Skeletal muscle cell (primary cell): ENCODE results near the gene GCH1.
"Not testable (repeated sequence)": the region's sequence is repeated elsewhere in the genome, so short reads cannot be mapped to it uniquely, and the experiment has no call there.

Experiments
- DNase-seq: peaks from one replicate; pipeline ENCODE4 v3.0.0-alpha.2; 2010; ENCODE audit warnings: low read depth
- H3K4me3 ChIP-seq: 2 replicates; pipeline ENCODE4 v1.5.1; 2011; ENCODE audit warnings: low read depth, mild to moderate bottlenecking, control low read depth, low read length, moderate library complexity

The GCH1 gene

DNA sequence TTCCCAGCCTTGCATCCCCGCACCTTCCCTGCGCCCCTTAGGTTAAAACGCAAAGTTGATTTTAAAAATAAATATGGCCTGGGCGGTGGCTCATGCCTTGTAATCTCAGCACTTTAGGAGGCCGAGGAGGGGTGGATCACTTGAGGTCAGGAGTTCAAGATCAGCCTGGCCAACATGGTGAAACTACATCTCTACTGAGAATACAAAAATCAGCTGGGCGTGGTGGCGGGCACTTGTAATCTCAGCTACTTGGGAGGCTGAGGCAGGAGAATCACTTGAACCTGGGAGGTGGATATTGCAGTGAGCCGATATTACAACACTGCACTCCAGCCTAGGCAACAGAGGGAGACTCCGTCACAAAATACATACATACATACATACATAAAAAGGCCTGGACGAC lies 96.0 kb downstream of the GCH1 start:
- DNase-seq, result no peak
- H3K4me3 ChIP-seq, result no peak overlapping the region

GRCh38 chr14:54805445-54806322 lies 96.9 kb downstream of the GCH1 start:
- H3K4me3 ChIP-seq, result peak overlapping the region; percentile 8

DNA sequence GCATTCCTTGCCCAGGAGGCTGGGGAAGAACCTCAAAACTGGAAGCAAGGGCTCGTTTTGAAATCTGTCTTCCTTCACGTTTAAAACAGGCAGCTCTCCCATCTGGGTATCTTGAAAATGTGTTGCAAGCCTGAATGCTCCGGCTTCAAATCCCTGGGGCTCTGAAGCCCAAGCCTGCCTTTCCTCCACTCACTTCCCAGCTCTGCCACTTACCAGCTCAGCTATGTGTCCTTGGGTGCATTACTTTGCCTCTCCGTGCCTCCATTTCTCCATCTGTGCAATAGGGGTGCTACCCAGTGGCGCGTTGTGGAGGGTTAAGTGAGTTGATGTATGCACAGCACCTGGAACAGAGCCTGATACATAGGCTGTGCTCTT lies 97.6 kb downstream of the GCH1 start:
- H3K4me3 ChIP-seq, result no peak overlapping the region
- no peak for DNase-seq

More at GRCh38 chr14:54805445-54806322, 96.9 kb downstream of the GCH1 start:
- DNase-seq, result peak; percentile 30

DNA sequence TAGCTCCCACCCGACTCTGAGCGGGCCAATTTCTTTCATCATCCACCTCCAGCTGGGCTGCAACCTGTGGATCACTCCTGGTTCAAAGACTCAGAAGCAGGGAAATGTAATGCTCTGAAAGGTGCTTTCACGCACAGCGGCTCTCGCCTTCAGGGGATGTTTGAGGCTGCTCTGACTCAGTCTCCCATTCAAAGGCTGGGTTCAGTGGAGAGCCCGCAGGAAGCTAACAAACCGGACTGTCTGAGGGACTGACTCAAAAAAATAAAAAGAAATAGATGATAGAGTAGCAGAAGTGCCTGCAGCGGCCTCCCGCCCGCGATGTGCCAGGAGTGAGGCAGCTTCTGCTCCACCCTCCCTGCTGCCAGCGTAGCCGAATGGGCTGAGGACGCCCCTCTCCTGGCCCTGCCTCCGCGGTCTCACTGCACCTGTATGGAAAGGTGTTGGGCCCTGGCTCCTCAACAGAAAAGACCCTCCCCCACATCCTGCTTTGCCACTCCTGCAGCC lies 98.0 kb downstream of the GCH1 start:
- no peak overlapping the region for H3K4me3 ChIP-seq
- DNase-seq, result no peak

GRCh38 chr14:54803926-54804537 lies 98.6 kb downstream of the GCH1 start:
- no peak overlapping the region for H3K4me3 ChIP-seq
- no peak for DNase-seq

- no peak overlapping the region for H3K4me3 ChIP-seq
- DNase-seq, result no peak
Measured at GRCh38 chr14:54803396-54803795, 99.2 kb downstream of the GCH1 start.

GRCh38 chr14:54801482-54801881 lies 101.1 kb downstream of the GCH1 start:
- not testable (repeated sequence) for H3K4me3 ChIP-seq, DNase-seq

GRCh38 chr14:54798465-54799124 lies 104.0 kb downstream of the GCH1 start:
- no peak for DNase-seq

GRCh38 chr14:54797986-54798385 lies 104.6 kb downstream of the GCH1 start:
- DNase-seq, result no peak
- H3K4me3 ChIP-seq, result no peak overlapping the region

More at GRCh38 chr14:54798465-54799124, 104.0 kb downstream of the GCH1 start:
- no peak overlapping the region for H3K4me3 ChIP-seq

DNA sequence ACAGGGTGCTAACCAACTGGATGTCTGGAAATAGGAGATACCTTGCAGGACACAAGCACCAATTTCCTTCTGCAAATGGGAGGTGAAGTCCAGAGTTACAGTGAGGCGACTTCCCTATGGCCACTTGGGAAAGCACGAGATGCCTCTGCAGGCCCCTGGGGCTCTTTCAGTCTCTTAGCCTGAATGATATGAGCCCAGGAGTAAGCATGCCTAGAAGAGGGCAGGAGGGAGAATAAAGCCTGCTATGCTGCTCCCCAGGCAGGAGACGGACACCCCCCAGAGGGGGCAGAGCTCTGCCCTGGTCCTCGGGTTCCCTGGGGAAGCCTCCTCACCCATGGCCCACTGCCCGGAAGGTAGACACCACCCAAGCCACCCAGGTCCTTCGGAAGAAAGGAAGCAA lies 105.1 kb downstream of the GCH1 start:
- no peak for DNase-seq
- H3K4me3 ChIP-seq, result no peak overlapping the region

DNA sequence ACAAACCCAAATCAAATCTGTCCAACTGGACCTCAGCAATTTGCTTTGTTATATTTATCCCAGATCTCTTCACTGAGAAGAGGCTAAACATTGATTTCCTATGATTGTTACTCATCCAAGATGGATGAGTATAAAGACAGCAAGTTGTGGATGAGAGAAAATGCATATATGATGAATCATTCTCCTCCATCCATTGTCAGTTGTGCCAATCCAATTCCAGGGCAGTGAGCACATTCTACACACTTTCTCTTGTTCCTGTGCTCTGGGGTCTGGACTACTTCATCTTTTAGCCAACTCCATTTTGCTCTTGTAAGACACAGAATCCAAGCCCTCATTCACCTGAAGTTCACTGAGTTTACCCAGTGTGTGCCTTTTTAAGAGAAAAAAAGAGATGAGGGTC lies 105.7 kb downstream of the GCH1 start:
- DNase-seq, result peak; percentile 58
- no peak overlapping the region for H3K4me3 ChIP-seq

DNA sequence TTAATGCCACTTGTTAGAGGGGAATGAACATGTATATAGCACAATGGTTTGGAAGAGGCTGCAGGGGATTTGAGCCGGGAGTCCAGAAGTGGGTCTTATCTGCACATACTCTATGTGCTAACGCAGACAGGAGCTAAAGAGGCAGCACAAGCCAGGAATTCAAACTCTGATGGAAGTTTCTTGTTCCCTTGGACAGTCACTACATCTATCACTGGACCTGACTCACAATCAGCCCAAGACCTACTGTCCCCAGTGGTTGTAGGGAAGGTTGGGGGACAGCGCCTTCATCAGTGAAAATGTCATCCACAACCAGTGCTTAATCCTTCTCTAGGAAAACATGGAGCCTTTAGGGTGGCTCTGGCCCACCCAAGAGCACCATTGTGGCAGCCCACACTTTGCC lies 107.8 kb downstream of the GCH1 start:
- DNase-seq, result no peak
- no peak overlapping the region for H3K4me3 ChIP-seq

GRCh38 chr14:54794159-54794558 lies 108.5 kb downstream of the GCH1 start:
- no peak overlapping the region for H3K4me3 ChIP-seq
- no peak for DNase-seq

- no peak overlapping the region for H3K4me3 ChIP-seq
- DNase-seq, result no peak
Measured at GRCh38 chr14:54792288-54792687, 110.3 kb downstream of the GCH1 start.
